Measurements from ENCODE around the gene TRPC4.

TRPC4 gene

DNA sequence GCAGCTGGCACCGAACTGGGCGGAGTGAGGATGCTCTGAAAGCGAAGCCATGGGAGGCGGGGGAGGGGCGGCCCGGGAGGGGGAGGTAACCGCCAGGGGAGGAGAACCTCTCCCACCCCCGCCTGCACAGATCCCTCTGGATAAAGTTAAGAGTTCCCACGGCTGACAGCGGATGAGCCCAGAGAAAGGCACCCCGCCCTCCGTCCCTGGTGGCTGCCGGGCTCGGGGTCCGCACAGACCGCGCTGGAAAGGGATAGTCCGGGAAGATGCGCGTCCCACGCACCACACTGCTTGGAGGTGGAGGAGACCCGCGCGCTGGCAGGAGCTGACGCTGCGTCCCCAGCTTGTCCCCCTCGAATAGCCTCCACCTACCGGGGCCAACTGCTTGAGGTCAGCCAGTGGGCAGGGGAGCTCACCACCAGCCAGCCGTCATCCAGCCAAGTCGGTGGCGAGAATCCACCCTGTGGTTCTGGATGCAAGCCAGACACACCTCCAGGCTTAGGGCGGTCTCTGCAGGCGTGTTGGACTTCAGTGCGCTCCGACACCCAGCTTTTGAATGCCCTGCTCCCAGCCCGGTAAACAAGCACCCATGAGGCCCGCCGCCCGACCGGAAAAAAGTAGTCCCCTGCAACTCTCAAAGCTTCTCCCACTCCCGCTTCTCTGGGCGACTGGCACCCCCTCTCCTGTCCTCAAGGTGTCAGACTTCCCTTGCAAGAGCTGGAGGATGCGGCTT lies at the start of gene TRPC4:
Gene TRPC4 (minus strand): TSS at position 17 of the 733 bp plus-strand sequence. CDS start 86,439 bp downstream, outside the sequence.
- peak; percentile 7 for DNase-seq
- no peak for ATAC-seq

DNA sequence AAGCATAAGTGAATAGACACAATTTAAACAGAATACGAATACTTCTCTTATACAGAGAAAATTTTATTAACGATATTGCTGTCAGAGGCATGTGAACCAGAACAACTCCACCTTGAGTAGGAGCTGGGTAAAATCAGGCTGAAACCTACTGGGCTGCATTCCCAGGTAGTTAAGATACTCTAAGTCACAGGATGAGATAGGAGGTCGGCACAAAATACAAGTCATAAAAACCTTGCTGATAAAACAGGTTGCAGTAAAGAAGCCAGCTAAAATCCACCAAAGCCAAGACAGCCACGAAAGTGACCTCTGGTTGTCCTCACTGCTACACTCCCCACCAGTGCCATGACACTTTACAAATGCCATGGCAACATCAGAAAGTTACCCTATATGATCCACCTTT lies 49.2 kb upstream of the TRPC4 start:
- ATAC-seq (no peak), DNase-seq (no peak)

DNA sequence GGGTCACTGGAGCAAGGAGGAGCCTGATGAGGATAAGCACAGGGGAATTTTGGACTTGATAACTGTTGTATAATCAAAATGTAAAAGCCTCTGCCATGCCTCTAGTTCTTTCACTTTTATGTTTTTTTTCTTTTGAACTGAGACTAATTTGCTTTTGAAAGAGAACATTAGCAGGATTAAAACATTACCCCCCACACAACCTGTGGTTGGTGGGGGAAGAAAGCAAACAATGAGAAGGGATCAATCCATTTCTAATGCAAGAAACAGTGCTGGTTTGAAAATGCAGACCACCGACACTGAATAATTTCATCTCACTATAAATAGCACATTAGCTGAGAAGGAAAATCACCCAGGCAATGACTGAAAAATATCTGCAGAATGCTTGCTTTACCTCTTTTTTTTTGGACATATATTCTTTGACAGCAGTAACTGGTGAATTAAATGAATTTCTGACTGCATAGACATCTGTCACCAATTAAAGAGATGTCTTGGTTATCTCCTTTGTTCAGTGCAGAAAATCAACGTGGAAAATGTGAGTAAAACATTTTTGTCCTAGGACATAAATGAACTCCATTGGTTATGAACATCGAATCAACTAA lies 48.6 kb upstream of the TRPC4 start:
- no peak for ATAC-seq
- no peak for DNase-seq

DNA sequence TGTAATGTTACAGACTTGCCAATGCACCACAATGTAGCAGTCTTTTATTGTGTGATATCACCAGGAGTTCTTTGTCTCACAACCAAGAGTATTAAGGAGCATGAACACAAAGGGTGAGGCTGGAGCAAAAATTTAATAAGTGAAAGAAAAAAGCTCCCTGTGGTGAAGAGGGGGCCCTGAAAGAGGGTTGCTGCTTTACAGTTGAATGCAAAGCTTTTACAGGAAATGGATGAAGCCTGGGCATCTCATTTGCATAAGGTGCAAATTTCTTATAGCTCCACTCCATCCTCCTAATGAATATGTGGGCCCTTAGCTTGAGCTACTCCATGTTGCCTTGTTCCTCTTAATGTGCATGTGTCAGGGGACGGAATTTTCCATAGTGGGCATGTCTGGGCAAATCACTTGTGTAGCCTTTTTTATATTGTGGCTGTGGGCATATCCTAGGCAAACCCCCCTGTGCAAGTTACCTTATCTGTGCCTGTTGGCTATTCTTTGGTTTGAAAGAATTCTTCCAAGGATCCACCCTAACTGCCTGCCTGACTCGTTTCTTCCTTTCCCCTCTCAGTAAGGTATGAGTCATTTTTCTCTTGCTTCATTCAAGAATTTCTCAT lies 45.3 kb upstream of the TRPC4 start:
- ATAC-seq = no peak
- no peak for DNase-seq

DNA sequence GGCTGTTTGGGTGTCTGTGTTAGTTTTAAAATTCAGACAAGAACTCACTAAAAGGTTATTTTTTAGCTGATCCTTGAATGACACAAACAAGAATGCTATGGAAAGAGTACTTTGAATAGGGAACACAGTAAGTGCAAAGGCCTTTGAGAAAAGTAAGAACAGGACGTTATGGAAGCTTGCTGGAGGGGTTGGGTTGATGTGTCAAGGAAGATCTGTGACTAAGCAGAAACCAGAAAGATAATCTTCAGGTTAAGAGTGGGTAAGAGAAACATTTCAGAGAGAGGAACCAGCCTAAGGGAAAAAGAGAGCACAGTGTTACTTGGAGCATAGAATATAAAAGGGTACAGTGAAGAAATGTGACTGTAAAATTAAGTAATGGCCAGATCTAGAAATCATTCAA lies 41.2 kb upstream of the TRPC4 start:
- ATAC-seq = no peak

DNA sequence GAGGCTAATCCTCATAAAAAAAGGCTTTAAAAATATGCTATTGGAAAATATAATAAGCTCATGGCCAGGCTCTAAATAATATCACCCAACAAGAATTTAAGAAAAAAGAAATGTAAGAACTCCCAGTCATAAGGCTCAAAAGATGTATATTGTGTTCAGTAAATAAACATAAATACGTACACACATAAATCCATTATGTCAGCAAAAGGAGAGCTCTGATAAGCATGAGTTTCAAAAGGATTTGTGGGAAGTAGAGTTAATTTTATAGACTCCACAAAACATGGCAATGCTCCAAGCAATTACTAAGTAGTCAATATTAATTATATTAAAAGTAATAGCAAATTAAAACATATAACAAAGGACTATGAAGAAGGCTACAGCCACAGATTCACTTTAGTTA lies 37.3 kb upstream of the TRPC4 start:
- no peak for ATAC-seq

More for the DNA sequence above, 41.2 kb upstream of the TRPC4 start:
- DNase-seq = no peak

DNA sequence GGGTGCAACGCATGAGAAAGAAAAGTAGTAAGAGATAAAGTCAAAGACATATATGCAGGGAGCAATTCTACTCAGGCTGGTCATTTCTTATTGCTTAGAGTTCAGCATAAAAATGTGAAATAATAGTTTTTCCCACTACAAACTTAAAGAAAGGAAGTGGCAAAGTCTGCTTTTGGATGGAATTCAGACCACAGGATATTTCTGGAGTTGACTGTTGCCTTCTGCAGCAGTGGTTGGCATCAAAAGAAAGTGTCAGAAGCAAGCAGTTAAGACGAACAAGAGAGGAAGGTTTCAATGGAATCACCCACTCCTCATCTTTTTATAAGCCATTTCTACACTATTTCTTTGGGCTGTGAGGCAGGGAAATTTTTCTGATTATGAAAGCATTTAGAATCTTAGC lies 36.2 kb upstream of the TRPC4 start:
- no peak for DNase-seq
- ATAC-seq = no peak

More for the DNA sequence above, 37.3 kb upstream of the TRPC4 start:
- no peak for DNase-seq

DNA sequence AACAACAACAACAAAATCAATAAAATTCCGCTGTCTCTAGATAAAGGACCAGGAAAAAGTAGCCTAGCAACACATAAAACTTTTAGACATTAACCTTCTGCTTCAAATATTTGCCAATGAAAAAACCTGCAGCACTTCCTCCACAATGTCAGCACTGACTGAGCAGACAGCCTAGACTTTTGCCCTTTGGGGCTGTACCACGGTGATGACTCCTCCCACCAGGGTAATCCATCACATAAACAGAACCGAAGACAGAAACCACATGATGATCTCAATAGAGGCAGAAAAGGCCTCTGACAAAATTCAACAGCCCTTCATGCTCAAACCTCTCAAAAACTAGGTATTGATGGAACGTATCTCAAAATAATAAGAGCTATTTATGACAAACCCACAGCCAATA lies 30.2 kb upstream of the TRPC4 start:
- ATAC-seq = no peak
- DNase-seq = no peak

DNA sequence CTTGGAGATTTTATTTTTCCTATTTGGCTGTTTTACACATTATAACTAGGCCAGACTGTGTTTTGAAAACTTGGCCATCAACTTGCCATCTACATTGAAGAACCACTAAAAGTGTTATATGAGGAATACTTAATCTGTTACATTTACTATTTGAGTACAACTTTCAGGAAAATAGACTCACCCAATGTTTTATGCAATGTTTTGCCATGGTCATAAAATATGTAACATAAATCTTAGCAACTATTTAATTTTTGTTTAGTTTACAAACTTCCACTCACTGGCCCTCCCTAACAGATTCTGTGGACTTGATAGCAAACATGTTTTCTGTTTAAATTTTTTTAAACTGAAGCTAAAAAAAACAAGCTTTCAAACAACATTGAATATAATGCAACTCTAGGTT lies 23.7 kb upstream of the TRPC4 start:
- ATAC-seq = no peak

DNA sequence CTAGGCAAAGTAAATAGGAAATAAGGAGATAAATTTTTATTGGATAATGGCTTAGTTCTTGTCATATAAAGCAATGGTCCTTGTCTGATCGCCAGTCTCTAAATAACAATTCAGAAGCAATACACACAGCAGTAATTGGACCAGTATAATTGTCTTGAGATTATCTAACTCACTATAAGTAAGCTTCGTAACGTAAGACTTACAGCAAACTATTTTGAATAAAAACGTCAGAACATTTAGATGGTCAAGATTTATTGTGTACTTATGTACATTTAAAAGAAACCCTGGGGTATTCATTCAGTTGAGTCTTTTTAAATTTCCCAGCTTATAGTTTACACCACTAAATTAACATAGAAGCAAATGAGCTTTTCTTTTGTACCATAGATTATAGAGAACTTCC lies 20.2 kb upstream of the TRPC4 start:
- DNase-seq = no peak

More for the DNA sequence above, 23.7 kb upstream of the TRPC4 start:
- DNase-seq = no peak

DNA sequence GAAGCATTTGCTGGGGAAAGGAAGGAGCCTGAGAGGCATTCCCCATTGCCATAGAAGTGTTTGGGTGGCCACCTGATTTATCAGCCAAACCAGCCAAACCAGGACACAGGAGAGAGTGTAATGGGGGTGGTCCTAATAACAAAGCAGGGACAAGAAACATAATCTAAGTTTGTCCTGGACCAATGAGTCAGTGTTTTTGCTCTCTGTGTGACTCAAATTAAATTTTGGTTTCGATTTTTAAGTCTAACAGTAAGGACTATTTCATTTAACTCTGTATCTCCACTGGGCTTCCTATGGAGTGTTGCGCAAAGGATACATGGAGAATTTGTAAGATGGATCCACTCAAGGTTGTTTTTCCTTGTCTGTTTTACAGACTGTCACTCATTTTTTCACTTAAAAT lies 19.5 kb upstream of the TRPC4 start:
- ATAC-seq (no peak), DNase-seq (no peak)

More for the DNA sequence above, 20.2 kb upstream of the TRPC4 start:
- ATAC-seq = no peak

DNA sequence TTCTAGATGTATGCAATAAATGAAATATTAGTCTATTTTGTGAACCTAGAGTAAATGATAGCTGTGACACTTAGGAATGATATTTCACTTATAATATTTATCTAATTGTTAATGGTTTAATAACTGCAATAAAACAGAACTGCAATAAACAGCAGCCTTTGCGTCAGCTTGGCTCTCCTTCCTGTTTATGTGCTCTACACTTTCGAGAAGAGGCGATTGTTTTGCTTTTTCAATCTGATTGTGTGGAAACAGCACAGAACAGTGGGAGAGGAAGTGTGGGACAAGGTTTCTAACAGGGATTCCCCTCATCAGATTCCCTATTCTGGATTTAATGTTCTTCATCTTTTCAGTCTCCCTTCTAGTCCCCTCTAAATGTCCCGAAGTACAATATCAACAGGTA lies 17.3 kb upstream of the TRPC4 start:
- DNase-seq = no peak
- no peak for ATAC-seq

DNA sequence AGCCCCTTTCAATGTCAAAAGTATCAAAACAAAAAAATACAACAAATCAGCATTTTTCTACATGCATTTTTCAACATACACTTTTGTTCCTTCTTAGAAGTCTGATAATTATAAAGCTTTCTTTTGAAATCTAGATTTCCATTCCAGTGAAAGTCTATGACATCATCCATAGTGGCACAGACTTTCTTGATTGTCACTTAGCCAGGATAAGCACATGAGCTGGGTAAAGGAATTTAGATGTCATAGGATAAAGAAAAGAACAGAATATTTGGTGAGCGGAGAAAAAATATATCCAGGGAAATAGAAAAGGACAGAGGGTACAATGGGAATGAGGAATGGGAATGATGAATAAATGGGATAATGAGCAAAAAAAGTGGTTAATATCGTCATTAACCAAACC lies 15.1 kb upstream of the TRPC4 start:
- DNase-seq (no peak), ATAC-seq (no peak)

DNA sequence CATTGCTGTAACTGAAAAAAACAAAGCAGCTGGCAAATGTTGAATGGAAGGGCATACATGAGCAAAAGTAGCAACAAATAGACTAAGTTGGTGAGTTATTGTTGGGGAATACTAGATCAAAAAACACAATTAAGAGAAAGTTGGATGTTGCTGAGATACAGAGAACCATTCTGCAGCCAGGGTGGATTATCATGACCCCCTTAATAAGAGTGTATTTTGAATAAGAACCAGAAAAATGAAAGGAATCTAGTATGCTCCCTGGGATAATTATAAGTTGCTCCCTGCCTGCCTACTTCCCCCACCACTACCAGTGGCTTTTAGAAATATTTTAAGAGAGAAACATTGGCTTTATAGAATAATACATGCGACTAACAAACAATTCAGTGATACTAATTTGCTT lies 14.5 kb upstream of the TRPC4 start:
- no peak for DNase-seq
- ATAC-seq = no peak

DNA sequence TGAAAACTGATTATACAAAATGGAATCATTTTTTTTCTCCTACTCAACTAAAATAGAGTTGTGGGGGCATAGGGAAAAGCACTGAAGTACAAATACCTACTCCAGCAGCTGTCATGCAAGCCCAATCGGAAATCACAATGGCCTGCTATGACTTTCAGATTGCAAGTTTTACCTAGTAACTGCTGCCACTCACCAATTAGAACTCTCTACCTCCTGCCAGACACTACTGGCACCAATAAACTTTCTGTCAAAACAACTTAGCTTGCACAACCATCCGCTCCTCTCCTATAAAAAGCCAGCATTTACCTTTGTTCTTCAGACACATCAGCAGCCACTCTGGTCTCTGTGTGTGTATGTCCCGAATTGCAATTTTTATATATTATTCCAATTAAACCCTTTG lies 9.3 kb upstream of the TRPC4 start:
- DNase-seq (no peak), ATAC-seq (no peak)

DNA sequence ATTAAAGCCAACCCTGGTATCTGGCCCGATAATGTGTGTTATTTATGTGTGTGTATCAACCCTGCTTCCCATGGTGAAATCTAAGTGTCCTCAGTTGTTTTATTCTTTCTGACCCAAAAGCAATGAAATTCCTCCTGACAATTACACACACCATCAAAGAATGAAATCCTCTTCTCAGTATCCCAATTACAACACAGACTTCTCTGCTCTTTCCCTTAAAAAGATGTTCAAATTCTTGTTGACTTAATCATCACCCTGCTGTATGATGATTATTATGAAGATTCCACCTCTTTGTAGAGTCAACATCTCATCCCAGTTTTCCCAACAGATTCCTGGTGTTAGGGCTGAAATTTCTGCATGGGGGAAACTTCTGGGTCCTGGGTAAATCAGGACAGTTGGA lies 8.9 kb upstream of the TRPC4 start:
- ATAC-seq (no peak), DNase-seq (no peak)

DNA sequence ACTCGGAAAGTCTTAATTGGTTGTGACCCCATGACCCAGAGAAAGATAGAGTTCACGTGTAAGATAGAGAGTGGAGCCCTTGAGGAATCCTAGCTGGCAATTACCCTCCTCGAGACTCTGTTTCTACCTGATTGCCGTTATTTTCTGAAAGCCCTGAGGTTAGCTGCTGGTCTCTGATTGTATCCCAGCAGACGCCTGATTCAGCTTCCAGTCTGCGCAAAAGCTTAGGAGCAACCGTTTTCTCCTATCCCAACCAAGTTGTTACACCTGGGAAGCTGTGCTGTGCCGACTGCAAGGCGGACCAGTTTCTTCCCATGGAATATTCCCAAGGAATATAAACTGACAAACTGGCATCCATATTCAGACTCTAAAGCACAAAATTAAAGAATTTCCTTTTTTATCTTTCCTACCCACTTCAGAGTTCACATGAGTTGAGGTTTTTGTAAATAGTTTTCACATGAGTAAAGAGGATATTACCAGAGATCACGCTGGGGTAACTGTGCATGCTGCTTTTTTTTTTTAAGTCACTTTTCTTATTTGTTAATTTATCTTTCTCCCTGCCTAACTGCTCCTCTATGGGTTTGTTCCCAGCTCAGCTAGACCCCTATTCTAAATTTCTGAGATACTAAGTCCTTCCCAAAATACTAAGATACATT lies 1.5 kb upstream of the TRPC4 start:
- ATAC-seq (no peak), DNase-seq (no peak)

DNA sequence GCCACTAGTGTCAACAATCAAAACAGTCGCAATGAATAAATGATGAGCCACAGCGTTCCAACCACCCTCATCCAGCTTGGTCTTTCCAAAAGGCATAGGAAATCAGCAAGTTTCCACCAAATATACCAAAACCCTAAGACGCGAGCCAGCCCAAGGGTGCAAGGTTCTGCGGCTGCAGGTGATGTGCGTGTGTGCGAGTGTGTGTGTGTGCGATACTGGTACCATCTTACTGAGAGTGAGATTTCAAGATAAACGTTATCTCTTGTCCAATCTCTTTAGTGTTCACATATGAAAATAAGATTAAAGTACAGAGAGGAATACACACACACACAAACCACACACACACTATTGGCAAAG lies 895 bp upstream of the TRPC4 start:
- ATAC-seq (no peak), DNase-seq (no peak)

DNA sequence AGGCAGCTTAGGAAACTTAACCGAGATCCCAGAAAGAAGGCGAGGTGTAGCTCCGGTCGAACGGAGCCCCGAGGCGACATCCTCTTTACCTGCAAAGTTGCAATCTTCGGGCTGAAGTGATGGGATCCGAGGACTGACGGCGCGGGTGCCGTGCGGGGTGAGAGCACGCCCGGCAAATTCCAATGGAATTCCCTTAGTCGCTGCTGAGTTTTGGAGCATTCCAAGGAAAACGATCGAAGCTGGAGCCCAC lies 141 bp downstream of the TRPC4 start:
- DNase-seq = no peak
- no peak for ATAC-seq

DNA sequence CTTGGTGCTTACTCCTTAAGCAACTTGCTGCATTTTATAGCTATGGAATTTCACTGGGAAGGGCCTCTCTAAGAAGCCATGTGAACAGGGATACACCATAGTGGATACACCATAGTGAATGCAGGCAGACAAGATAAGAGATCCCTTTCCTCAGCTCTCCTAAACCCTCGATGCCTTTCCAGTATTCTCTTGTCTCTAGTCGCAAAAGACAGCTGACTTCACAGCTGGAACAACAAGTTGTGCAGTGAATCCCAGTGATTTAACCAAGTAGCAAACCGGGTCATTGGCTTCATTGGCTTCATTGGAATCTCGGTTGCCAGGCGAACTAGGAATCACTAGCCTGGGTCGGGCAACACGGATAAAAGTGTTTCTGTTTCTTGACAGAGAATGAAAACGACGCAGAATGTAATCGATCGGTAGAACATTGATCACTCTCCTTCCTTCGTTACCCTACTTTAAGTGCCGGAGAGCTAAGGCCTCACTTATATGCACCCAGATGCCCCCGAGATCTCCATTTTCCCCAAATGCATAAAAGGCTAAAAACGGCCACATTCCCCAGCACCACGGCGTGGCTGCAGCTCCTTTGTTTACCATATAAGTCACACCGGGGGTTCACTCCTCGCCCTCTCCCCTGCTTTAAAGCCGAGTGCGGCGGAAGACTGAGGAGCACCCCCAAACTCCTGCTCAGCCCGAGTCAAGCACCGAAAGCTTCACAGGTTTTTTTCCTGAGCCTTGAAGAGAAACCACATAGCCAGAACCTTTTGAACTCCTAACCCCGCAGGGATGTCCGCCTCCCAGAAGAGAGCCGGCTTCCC lies 674 bp downstream of the TRPC4 start:
- ATAC-seq (no peak), DNase-seq (no peak)

DNA sequence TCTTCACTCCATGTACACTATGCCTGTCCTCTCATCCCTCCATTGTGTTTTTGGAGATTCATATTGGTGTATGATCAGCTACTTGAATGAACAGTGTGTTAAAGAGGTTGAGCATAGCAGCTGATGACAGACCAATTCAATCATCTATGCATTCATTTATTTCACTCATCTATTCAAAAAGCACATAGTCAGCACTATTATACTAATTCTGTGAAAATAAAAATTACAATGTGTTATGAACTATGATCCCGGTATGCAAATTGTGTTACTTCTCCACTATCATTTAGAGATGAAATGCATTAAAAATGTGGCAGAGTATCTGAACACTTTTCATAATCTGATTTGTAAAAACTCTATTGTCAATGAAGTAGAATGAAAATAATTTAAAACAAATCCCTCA lies 5.9 kb downstream of the TRPC4 start:
- ATAC-seq (no peak), DNase-seq (no peak)

DNA sequence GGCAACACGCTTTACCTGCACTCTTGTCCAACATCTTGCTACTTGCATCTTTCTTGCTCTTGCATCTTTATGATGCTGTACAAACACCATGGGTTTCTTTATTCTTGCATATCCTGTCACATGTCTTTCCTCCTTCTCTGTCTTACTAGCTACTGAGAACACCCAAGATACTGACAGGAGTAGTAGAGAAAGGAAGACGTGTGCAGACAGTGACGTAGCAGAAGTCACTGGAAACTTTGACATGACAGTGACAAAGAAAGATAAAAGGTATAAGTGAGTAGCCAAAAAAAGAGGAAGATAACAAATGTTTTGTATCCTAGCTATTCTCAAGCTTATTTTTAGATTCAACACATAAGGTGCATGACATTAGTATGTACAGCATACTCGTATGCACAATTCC lies 34.2 kb downstream of the TRPC4 start:
- no peak for ATAC-seq

DNA sequence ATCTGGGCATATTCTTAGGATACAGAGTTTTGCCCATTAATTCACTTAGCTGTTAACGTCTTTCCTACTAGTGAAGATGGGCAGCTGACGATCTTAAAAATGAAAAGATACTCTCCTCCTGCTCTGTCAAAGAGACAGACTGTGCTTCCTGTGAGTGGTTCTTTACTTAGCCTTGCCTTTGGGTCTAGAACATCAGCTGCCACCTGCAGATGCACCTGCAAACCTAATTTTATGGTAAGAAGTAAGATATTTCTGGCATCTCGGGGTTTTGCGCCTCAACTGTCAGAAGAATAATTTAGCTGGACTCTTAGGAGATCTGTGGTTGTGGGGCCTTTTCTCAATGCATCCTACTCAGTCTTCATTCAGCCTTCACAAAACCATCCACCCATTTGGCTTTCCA lies 36.2 kb downstream of the TRPC4 start:
- DNase-seq (no peak), ATAC-seq (no peak)

More for the DNA sequence above, 34.2 kb downstream of the TRPC4 start:
- no peak for DNase-seq

All from stimulated activated naive CD8-positive, alpha-beta T cell treated with anti-CD3 and anti-CD28 coated beads, Interleukin-15, Interleukin-2, amounts not matched to agents 100 U/mL and 50 U/mL, for 24 hours (primary cell).